ENCODE results near the gene THBS2.

Gene THBS2

GRCh38 chr6:169247991-169248390 is 5.7 kb downstream of the THBS2 start:
- DNase-seq, result no peak

GRCh38 chr6:169247419-169247818 is 6.2 kb downstream of the THBS2 start:
- no peak for DNase-seq

- no peak for DNase-seq
These were observed 7.2 kb downstream of the THBS2 start for GRCh38 chr6:169246445-169246844.

- DNase-seq, result no peak
These were observed 8.8 kb downstream of the THBS2 start for GRCh38 chr6:169244684-169245383.

GRCh38 chr6:169243661-169244060 is 10.0 kb downstream of the THBS2 start:
- no peak for DNase-seq

- DNase-seq, result no peak
These were observed 10.5 kb downstream of the THBS2 start for GRCh38 chr6:169243186-169243585.

- no peak for DNase-seq
These were observed 11.8 kb downstream of the THBS2 start for GRCh38 chr6:169241688-169242350.

GRCh38 chr6:169240591-169241390 is 12.9 kb downstream of the THBS2 start:
- DNase-seq, result no peak

GRCh38 chr6:169240125-169240524 is 13.5 kb downstream of the THBS2 start:
- DNase-seq, result no peak

GRCh38 chr6:169239181-169239580 is 14.5 kb downstream of the THBS2 start:
- DNase-seq, result no peak

- no peak for DNase-seq
These were observed 14.9 kb downstream of the THBS2 start for GRCh38 chr6:169238766-169239165.

GRCh38 chr6:169237496-169238134 is 16.0 kb downstream of the THBS2 start:
- DNase-seq, result no peak

- no peak for DNase-seq
These were observed 16.7 kb downstream of the THBS2 start for GRCh38 chr6:169236988-169237387.

GRCh38 chr6:169236545-169236944 is 17.1 kb downstream of the THBS2 start:
- DNase-seq, result no peak

- no peak for DNase-seq
These were observed 18.4 kb downstream of the THBS2 start for GRCh38 chr6:169235286-169235685.

- no peak for DNase-seq
These were observed 19.0 kb downstream of the THBS2 start for GRCh38 chr6:169234634-169235033.

GRCh38 chr6:169233832-169234231 is 19.8 kb downstream of the THBS2 start:
- DNase-seq, result no peak

- DNase-seq, result no peak
These were observed 20.5 kb downstream of the THBS2 start for GRCh38 chr6:169233181-169233580.

GRCh38 chr6:169232507-169232931 is 21.1 kb downstream of the THBS2 start:
- no peak for DNase-seq

- DNase-seq, result no peak
These were observed 21.7 kb downstream of the THBS2 start for GRCh38 chr6:169231790-169232506.

- no peak for DNase-seq
These were observed 22.5 kb downstream of the THBS2 start for GRCh38 chr6:169230946-169231789.

- DNase-seq, result no peak
These were observed 23.4 kb downstream of the THBS2 start for GRCh38 chr6:169230322-169230665.
